ENCODE data around the gene FAM149A.

The FAM149A gene

GRCh38 chr4:186201535-186202230 lies 97.2 kb downstream of the FAM149A start:
- no peak for DNase-seq (ENCODE audit: low read depth in 2 of 2)

- no peak for DNase-seq (ENCODE audit: low read depth in 2 of 2)
Measured at GRCh38 chr4:186202490-186203140, 98.1 kb downstream of the FAM149A start.

GRCh38 chr4:186203406-186203805 lies 98.9 kb downstream of the FAM149A start:
- DNase-seq (ENCODE audit: low read depth in 2 of 2), result no peak

GRCh38 chr4:186204103-186204559 lies 99.6 kb downstream of the FAM149A start:
- DNase-seq (ENCODE audit: low read depth in 2 of 2), result peak in 1 of 2 experiments; percentile 22

- no peak for DNase-seq (ENCODE audit: low read depth in 2 of 2)
Measured at GRCh38 chr4:186204686-186205085, 100.2 kb downstream of the FAM149A start.

- DNase-seq (ENCODE audit: low read depth in 2 of 2), result no peak
Measured at GRCh38 chr4:186205156-186205555, 100.7 kb downstream of the FAM149A start.

GRCh38 chr4:186216465-186217024 lies 112.0 kb downstream of the FAM149A start:
- DNase-seq (ENCODE audit: low read depth in 2 of 2), result peak; percentile 18 to 20

- no peak for DNase-seq (ENCODE audit: low read depth in 2 of 2)
Measured at GRCh38 chr4:186217733-186218293, 113.3 kb downstream of the FAM149A start.

- no peak for DNase-seq (ENCODE audit: low read depth in 2 of 2)
Measured at GRCh38 chr4:186221624-186222023, 117.1 kb downstream of the FAM149A start.

All from fibroblast of skin of left quadriceps (primary cell).